ENCODE results near the gene ADAMTS1.
"Not testable (repeated sequence)": the region's sequence is repeated elsewhere in the genome, so short reads cannot be mapped to it uniquely, and the experiment has no call there.

ADAMTS1 gene

GRCh38 chr21:26845066-26845758, at the start of gene ADAMTS1:
Gene ADAMTS1, minus strand, starts transcription at chr21:26845409. Its CDS starts 455 bp downstream, at chr21:26844954.
- no peak for DNase-seq (ENCODE audit: low read depth)

- DNase-seq (ENCODE audit: low read depth) = no peak
These were observed 46.9 kb upstream of the ADAMTS1 start for GRCh38 chr21:26892151-26892550.

GRCh38 chr21:26888931-26889330, 43.7 kb upstream of the ADAMTS1 start:
- no peak for DNase-seq (ENCODE audit: low read depth)

GRCh38 chr21:26888256-26888655, 43.0 kb upstream of the ADAMTS1 start:
- DNase-seq (ENCODE audit: low read depth) = no peak

GRCh38 chr21:26887251-26887650, 42.0 kb upstream of the ADAMTS1 start:
- DNase-seq (ENCODE audit: low read depth) = no peak

GRCh38 chr21:26884436-26884835, 39.2 kb upstream of the ADAMTS1 start:
- no peak for DNase-seq (ENCODE audit: low read depth)

- DNase-seq (ENCODE audit: low read depth) = no peak
These were observed 38.6 kb upstream of the ADAMTS1 start for GRCh38 chr21:26883768-26884167.

- no peak for DNase-seq (ENCODE audit: low read depth)
These were observed 36.5 kb upstream of the ADAMTS1 start for GRCh38 chr21:26881504-26882228.

GRCh38 chr21:26877018-26877417, 31.8 kb upstream of the ADAMTS1 start:
- DNase-seq (ENCODE audit: low read depth) = no peak

- no peak for DNase-seq (ENCODE audit: low read depth)
These were observed 29.1 kb upstream of the ADAMTS1 start for GRCh38 chr21:26874347-26874746.

- DNase-seq (ENCODE audit: low read depth) = no peak
These were observed 20.6 kb upstream of the ADAMTS1 start for GRCh38 chr21:26865857-26866256.

- DNase-seq (ENCODE audit: low read depth) = not testable (repeated sequence)
These were observed 11.7 kb upstream of the ADAMTS1 start for GRCh38 chr21:26856871-26857350.

- not testable (repeated sequence) for DNase-seq (ENCODE audit: low read depth)
These were observed 9.5 kb upstream of the ADAMTS1 start for GRCh38 chr21:26854695-26855094.

GRCh38 chr21:26852423-26852822, 7.2 kb upstream of the ADAMTS1 start:
- no peak for DNase-seq (ENCODE audit: low read depth)

GRCh38 chr21:26851109-26851944, 6.1 kb upstream of the ADAMTS1 start:
- no peak for DNase-seq (ENCODE audit: low read depth)

GRCh38 chr21:26850116-26850643, 5.0 kb upstream of the ADAMTS1 start:
- DNase-seq (ENCODE audit: low read depth) = no peak

- DNase-seq (ENCODE audit: low read depth) = no peak
These were observed 4.4 kb upstream of the ADAMTS1 start for GRCh38 chr21:26849428-26850115.

GRCh38 chr21:26847921-26848320, 2.7 kb upstream of the ADAMTS1 start:
- no peak for DNase-seq (ENCODE audit: low read depth)

GRCh38 chr21:26847002-26847401, 1.8 kb upstream of the ADAMTS1 start:
- no peak for DNase-seq (ENCODE audit: low read depth)

GRCh38 chr21:26846036-26846931, 1.1 kb upstream of the ADAMTS1 start:
- DNase-seq (ENCODE audit: low read depth) = no peak

- DNase-seq (ENCODE audit: low read depth) = no peak
These were observed 488 bp upstream of the ADAMTS1 start for GRCh38 chr21:26845759-26846035.

Measured in stimulated activated CD8-positive, alpha-beta memory T cell treated with anti-CD3 and anti-CD28 coated beads, Interleukin-12 subunit alpha, Interleukin-12 subunit beta, amount 100 ng/mL, for 1 hour (primary cell).